ENCODE results near the gene MFAP3.

The MFAP3 gene

DNA sequence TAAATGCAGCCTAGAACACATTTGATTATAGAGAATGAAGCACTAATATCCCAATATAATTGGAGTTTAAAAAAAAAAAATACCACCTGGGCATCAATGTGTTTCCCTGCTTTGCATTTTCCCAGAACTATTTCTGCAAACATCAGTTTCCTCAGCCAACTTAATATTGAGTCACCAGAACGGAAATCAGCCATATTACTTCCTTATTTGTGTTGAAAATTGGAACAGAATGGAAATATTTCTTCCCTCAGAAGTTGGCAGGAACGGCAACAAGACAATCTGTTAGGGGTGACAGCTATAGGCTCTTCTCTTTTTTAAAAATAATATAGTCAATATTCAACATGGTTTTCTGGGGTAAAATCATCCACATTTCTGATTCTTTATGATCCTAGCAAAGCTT lies 4.0 kb downstream of the MFAP3 start:
- TF ChIP-seq EGR1 (IDR thresholded peaks at IDR 0.05) (no peak), FOXM1 (IDR thresholded peaks at IDR 0.05; ENCODE audit: borderline replicate concordance, low read depth) (no peak), YY1 (IDR thresholded peaks at IDR 0.05; ENCODE audit: low read depth) (no peak), NFIC (IDR thresholded peaks at IDR 0.05) (no peak), TCF12 (IDR thresholded peaks at IDR 0.05; ENCODE audit: low read depth) (no peak), CEBPB (IDR thresholded peaks at IDR 0.05) (no peak), ZBTB7A (IDR thresholded peaks at IDR 0.05; ENCODE audit: low read depth) (no peak), CREB1 (IDR thresholded peaks at IDR 0.05; ENCODE audit: low read depth) (no peak), TAF1 (IDR thresholded peaks at IDR 0.05; ENCODE audit: low read depth) (no peak), RAD21 (IDR thresholded peaks at IDR 0.05; ENCODE audit: low read depth) (no peak), TEAD4 (IDR thresholded peaks at IDR 0.05) (no peak), EP300 (IDR thresholded peaks at IDR 0.05; ENCODE audit: borderline replicate concordance) (no peak)
- TF ChIP-seq, protein P1, sequence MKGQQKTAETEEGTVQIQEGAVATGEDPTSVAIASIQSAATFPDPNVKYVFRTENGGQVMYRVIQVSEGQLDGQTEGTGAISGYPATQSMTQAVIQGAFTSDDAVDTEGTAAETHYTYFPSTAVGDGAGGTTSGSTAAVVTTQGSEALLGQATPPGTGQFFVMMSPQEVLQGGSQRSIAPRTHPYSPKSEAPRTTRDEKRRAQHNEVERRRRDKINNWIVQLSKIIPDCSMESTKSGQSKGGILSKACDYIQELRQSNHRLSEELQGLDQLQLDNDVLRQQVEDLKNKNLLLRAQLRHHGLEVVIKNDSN (IDR thresholded peaks at IDR 0.05), result no peak
- TF ChIP-seq, protein P2, sequence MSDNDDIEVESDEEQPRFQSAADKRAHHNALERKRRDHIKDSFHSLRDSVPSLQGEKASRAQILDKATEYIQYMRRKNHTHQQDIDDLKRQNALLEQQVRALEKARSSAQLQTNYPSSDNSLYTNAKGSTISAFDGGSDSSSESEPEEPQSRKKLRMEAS (IDR thresholded peaks at IDR 0.05), result no peak
- TF ChIP-seq, protein P3, sequence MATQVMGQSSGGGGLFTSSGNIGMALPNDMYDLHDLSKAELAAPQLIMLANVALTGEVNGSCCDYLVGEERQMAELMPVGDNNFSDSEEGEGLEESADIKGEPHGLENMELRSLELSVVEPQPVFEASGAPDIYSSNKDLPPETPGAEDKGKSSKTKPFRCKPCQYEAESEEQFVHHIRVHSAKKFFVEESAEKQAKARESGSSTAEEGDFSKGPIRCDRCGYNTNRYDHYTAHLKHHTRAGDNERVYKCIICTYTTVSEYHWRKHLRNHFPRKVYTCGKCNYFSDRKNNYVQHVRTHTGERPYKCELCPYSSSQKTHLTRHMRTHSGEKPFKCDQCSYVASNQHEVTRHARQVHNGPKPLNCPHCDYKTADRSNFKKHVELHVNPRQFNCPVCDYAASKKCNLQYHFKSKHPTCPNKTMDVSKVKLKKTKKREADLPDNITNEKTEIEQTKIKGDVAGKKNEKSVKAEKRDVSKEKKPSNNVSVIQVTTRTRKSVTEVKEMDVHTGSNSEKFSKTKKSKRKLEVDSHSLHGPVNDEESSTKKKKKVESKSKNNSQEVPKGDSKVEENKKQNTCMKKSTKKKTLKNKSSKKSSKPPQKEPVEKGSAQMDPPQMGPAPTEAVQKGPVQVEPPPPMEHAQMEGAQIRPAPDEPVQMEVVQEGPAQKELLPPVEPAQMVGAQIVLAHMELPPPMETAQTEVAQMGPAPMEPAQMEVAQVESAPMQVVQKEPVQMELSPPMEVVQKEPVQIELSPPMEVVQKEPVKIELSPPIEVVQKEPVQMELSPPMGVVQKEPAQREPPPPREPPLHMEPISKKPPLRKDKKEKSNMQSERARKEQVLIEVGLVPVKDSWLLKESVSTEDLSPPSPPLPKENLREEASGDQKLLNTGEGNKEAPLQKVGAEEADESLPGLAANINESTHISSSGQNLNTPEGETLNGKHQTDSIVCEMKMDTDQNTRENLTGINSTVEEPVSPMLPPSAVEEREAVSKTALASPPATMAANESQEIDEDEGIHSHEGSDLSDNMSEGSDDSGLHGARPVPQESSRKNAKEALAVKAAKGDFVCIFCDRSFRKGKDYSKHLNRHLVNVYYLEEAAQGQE (IDR thresholded peaks at IDR 0.05; ENCODE audit: low read depth), result no peak

DNA sequence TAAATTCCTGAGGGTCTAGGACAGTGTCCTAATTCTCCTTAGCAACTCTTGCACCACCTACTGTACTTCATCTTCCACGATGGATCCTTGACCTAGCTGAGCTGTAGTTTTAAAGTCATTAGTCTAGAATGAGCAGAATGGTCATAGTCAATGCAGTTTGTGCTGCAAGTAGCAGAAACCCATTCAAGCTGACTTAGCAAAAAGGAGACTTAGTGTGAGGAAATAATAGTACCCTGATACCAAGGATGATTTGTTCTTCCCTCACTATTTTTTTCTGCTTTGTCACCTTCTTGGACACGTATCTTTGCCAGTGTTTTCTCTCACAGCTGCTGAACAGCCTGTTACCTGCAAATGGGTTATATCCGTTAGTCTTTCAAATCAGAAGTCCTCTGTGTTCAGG lies 5.3 kb downstream of the MFAP3 start:
- TF ChIP-seq EGR1 (IDR thresholded peaks at IDR 0.05) (no peak), TEAD4 (IDR thresholded peaks at IDR 0.05) (no peak), RAD21 (IDR thresholded peaks at IDR 0.05; ENCODE audit: low read depth) (no peak), TAF1 (IDR thresholded peaks at IDR 0.05; ENCODE audit: low read depth) (no peak), FOXM1 (IDR thresholded peaks at IDR 0.05; ENCODE audit: borderline replicate concordance, low read depth) (no peak), CREB1 (IDR thresholded peaks at IDR 0.05; ENCODE audit: low read depth) (no peak), YY1 (IDR thresholded peaks at IDR 0.05; ENCODE audit: low read depth) (no peak), TCF12 (IDR thresholded peaks at IDR 0.05; ENCODE audit: low read depth) (no peak), CEBPB (IDR thresholded peaks at IDR 0.05) (no peak), EP300 (IDR thresholded peaks at IDR 0.05; ENCODE audit: borderline replicate concordance) (no peak), ZBTB7A (IDR thresholded peaks at IDR 0.05; ENCODE audit: low read depth) (no peak), NFIC (IDR thresholded peaks at IDR 0.05) (no peak)
- TF ChIP-seq, protein P1 (IDR thresholded peaks at IDR 0.05), result no peak
- TF ChIP-seq, protein P2 (IDR thresholded peaks at IDR 0.05), result no peak
- TF ChIP-seq, protein P3 (IDR thresholded peaks at IDR 0.05; ENCODE audit: low read depth), result no peak

DNA sequence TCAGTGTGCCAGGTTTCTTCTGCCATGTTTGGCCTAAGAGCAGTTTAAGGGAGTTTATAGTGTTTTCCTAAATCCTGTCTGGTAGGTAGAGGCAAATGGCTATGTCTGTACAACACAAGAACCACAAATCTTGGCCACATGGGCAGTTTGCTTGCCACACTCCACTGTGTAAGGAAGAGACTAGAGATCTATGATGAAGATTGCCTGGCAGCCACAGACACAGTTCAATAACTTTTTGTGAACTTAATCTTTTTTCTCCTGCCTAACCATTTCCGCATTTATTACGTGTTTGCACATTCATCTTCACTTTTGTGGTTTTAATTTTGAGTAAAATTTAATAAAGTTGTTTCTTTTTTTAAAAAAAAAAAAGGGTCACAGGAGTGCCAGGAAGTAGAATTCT lies 5.8 kb downstream of the MFAP3 start:
- TF ChIP-seq, protein P1 (IDR thresholded peaks at IDR 0.05), result no peak
- TF ChIP-seq ZBTB7A (IDR thresholded peaks at IDR 0.05; ENCODE audit: low read depth), result no peak
- TF ChIP-seq RAD21 (IDR thresholded peaks at IDR 0.05; ENCODE audit: low read depth), result no peak
- TF ChIP-seq YY1 (IDR thresholded peaks at IDR 0.05; ENCODE audit: low read depth), result no peak
- TF ChIP-seq CEBPB (IDR thresholded peaks at IDR 0.05), result no peak
- no peak for TF ChIP-seq EP300 (IDR thresholded peaks at IDR 0.05; ENCODE audit: borderline replicate concordance)
- no peak for TF ChIP-seq NFIC (IDR thresholded peaks at IDR 0.05)
- no peak for TF ChIP-seq CREB1 (IDR thresholded peaks at IDR 0.05; ENCODE audit: low read depth)
- no peak for TF ChIP-seq TEAD4 (IDR thresholded peaks at IDR 0.05)
- no peak for TF ChIP-seq FOXM1 (IDR thresholded peaks at IDR 0.05; ENCODE audit: borderline replicate concordance, low read depth)
- no peak for TF ChIP-seq TAF1 (IDR thresholded peaks at IDR 0.05; ENCODE audit: low read depth)
- TF ChIP-seq, protein P2 (IDR thresholded peaks at IDR 0.05), result no peak
- no peak for TF ChIP-seq EGR1 (IDR thresholded peaks at IDR 0.05)
- no peak for TF ChIP-seq TCF12 (IDR thresholded peaks at IDR 0.05; ENCODE audit: low read depth)
- TF ChIP-seq, protein P3 (IDR thresholded peaks at IDR 0.05; ENCODE audit: low read depth), result no peak

All from Ishikawa (cell line).